ENCODE measurements around the gene LIMA1. TPM values are rescaled to one million over a fixed set of nuclear protein-coding genes. Genes with fewer than 3 reads are reported as not detected.

The LIMA1 gene
- total and polyA plus RNA-seq, 2 donors (not counting 1 experiment from before 2014, with no cell fraction given) = 1.3 to 2.1 TPM

DNA sequence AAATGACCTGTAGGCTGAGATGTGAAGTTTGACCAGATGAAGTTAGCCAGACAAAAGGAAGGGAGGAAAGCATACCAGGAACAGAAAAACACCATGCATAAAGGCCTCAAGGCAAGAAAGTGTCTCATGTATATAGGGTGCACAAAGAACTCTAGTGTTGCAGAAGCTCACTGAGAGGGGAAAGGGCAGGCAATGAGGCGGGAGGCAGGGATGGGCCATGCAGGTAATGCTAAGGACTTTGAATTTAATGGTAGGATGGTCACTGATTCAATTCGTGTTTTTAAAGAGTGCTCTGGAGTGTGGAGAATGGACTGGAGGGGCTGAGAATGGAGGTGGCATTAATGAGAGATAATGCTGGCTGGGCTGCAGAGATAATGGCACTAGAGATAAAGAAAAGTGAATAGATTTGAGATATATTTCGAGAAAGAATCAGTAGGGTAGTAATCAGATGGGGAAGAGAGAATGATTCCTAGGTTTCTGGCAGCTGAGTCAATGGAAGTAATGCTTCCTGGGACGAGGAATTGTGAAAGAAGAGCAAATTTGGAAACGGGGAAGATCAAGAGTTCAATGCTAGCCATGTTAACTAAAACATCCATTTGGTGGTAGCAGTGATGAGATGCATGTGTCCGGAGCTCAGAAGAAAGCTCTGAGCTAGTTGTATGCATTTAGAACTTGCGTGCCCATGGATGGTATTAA lies 43.1 kb downstream of the LIMA1 start:
- no peaks in the 10 kb centered on the region for H3K27me3 ChIP-seq (replicated peaks in 1 of 4; ENCODE audit: control extremely low read depth in 1 of 4, control insufficient read depth in 3 of 4, insufficient read depth in 4 of 4, low read length in 3 of 4)
- no peaks in the 10 kb centered on the region for H3K4me1 Mint-ChIP-seq
- no peak overlapping the region for H3K27ac Mint-ChIP-seq
- ChIA-PET POLR2A (no interaction called here), CTCF (interaction anchor here (0.6 kb wide), 1 partner anchor 13 kb away, joined by 4 read pairs; no protein-coding TSS in a partner anchor)
- no peaks in the 10 kb centered on the region for H3K4me1 ChIP-seq (ENCODE audit: control insufficient read depth in 2 of 2, insufficient read depth in 2 of 2, low read length in 2 of 2)
- ATAC-seq (ENCODE audit: low read depth) (no peak), DNase-seq (no peak)
- H3K9me3 Mint-ChIP-seq (ENCODE audit: insufficient read depth) = no peaks in the 10 kb centered on the region
- no peak overlapping the region for H3K9ac ChIP-seq (ENCODE audit: low read length)
- H3K36me3 ChIP-seq (replicated peaks in 1 of 2; ENCODE audit: control extremely low read depth in 1 of 2, control insufficient read depth in 1 of 2, extremely low read depth in 1 of 2, insufficient read depth in 2 of 2, low read length in 1 of 2) = no peaks in the 10 kb centered on the region
- peaks cover 4% of the 10 kb centered on the region for H3K27me3 Mint-ChIP-seq
- H3K79me2 ChIP-seq (ENCODE audit: control insufficient read depth, insufficient read depth, low read length) = no peaks in the 10 kb centered on the region
- no peak overlapping the region for H3K4me3 ChIP-seq (ENCODE audit: control extremely low read depth in 1 of 5, extremely low read depth in 1 of 5, insufficient read depth in 1 of 5, low read depth in 2 of 5, low read length in 4 of 5)
- H3K27ac ChIP-seq (ENCODE audit: low read length in 2 of 2) = no peak overlapping the region
- TF ChIP-seq, protein P1, sequence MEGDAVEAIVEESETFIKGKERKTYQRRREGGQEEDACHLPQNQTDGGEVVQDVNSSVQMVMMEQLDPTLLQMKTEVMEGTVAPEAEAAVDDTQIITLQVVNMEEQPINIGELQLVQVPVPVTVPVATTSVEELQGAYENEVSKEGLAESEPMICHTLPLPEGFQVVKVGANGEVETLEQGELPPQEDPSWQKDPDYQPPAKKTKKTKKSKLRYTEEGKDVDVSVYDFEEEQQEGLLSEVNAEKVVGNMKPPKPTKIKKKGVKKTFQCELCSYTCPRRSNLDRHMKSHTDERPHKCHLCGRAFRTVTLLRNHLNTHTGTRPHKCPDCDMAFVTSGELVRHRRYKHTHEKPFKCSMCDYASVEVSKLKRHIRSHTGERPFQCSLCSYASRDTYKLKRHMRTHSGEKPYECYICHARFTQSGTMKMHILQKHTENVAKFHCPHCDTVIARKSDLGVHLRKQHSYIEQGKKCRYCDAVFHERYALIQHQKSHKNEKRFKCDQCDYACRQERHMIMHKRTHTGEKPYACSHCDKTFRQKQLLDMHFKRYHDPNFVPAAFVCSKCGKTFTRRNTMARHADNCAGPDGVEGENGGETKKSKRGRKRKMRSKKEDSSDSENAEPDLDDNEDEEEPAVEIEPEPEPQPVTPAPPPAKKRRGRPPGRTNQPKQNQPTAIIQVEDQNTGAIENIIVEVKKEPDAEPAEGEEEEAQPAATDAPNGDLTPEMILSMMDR (IDR thresholded peaks at IDR 0.05) = no peak
- no peak for TF ChIP-seq EZH2 (IDR thresholded peaks at IDR 0.05; ENCODE audit: borderline replicate concordance, insufficient read depth, low read depth, low read length, poor library complexity, severe bottlenecking)
- H3K4me3 Mint-ChIP-seq = no peak overlapping the region
- H2AFZ ChIP-seq (ENCODE audit: insufficient read depth, low read depth, low read length, poor library complexity, severe bottlenecking) = no peak overlapping the region
- no peaks in the 10 kb centered on the region for H4K20me1 ChIP-seq (ENCODE audit: control insufficient read depth, insufficient read depth, low read length, poor library complexity, severe bottlenecking)
- no peaks in the 10 kb centered on the region for H3K9me3 ChIP-seq (ENCODE audit: control extremely low read depth in 1 of 3, control insufficient read depth in 2 of 3, insufficient read depth in 1 of 3, low read length in 2 of 3)
- 87% methylated on average over 6 of the region's 7 CpGs for WGBS (ENCODE audit: insufficient coverage)
- intact Hi-C loops (cut with micrococcal nuclease) = no loop called here
- H3K4me2 ChIP-seq (replicated peaks; ENCODE audit: low read depth, low read length, poor library complexity, severe bottlenecking) = no peak overlapping the region

DNA sequence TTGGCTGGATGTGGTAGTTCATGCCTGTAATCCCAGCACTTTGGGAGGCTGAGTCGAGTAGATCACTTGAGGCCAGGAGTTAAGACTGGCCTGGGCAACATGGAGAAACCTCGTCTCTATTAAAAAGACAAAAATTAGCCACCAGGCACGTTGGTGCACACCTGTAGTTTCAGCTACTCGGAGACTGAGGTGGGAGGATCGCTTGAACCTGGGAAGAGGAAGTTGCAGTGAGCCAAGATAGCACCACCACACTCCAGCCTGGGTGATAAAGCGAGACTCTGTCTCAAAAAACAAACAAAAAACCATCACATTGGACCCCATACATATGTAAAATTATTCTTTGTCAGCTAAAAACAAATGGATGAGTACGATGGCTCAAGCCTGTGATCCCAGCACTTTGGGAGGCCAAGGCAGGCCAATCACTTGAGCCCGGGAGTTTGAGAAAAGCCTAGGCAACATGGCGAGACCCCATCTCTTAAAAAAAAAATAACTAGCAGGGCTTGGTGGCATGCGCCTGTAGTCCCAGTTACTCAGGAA lies 43.9 kb downstream of the LIMA1 start:
- H3K4me1 Mint-ChIP-seq = no peaks in the 10 kb centered on the region
- no peaks in the 10 kb centered on the region for H4K20me1 ChIP-seq (ENCODE audit: control insufficient read depth, insufficient read depth, low read length, poor library complexity, severe bottlenecking)
- ChIA-PET CTCF (no interaction called here), POLR2A (no interaction called here)
- no peak for ATAC-seq (ENCODE audit: low read depth)
- no peak for TF ChIP-seq EZH2 (IDR thresholded peaks at IDR 0.05; ENCODE audit: borderline replicate concordance, insufficient read depth, low read depth, low read length, poor library complexity, severe bottlenecking)
- TF ChIP-seq, protein P1 (IDR thresholded peaks at IDR 0.05) = no peak
- intact Hi-C loops (cut with micrococcal nuclease) = no loop called here
- no peak overlapping the region for H2AFZ ChIP-seq (ENCODE audit: insufficient read depth, low read depth, low read length, poor library complexity, severe bottlenecking)
- H3K4me2 ChIP-seq (replicated peaks; ENCODE audit: low read depth, low read length, poor library complexity, severe bottlenecking) = no peak overlapping the region
- no peak for DNase-seq
- WGBS (ENCODE audit: insufficient coverage) = no CpG with 5 or more reads among the region's 10 CpGs
- H3K9me3 Mint-ChIP-seq (ENCODE audit: insufficient read depth) = no peaks in the 10 kb centered on the region
- no peaks in the 10 kb centered on the region for H3K9me3 ChIP-seq (ENCODE audit: control extremely low read depth in 1 of 3, control insufficient read depth in 2 of 3, insufficient read depth in 1 of 3, low read length in 2 of 3)
- no peaks in the 10 kb centered on the region for H3K27me3 Mint-ChIP-seq
- no peaks in the 10 kb centered on the region for H3K36me3 ChIP-seq (replicated peaks in 1 of 2; ENCODE audit: control extremely low read depth in 1 of 2, control insufficient read depth in 1 of 2, extremely low read depth in 1 of 2, insufficient read depth in 2 of 2, low read length in 1 of 2)
- no peak overlapping the region for H3K27ac Mint-ChIP-seq
- peaks cover 0 to 3% (median 0%) of the 10 kb centered on the region in 4 experiments for H3K27me3 ChIP-seq (replicated peaks in 1 of 4; ENCODE audit: control extremely low read depth in 1 of 4, control insufficient read depth in 3 of 4, insufficient read depth in 4 of 4, low read length in 3 of 4)
- H3K27ac ChIP-seq (ENCODE audit: low read length in 2 of 2) = no peak overlapping the region
- no peaks in the 10 kb centered on the region for H3K4me1 ChIP-seq (ENCODE audit: control insufficient read depth in 2 of 2, insufficient read depth in 2 of 2, low read length in 2 of 2)
- no peak overlapping the region for H3K4me3 ChIP-seq (ENCODE audit: control extremely low read depth in 1 of 5, extremely low read depth in 1 of 5, insufficient read depth in 1 of 5, low read depth in 2 of 5, low read length in 4 of 5)
- H3K4me3 Mint-ChIP-seq = no peak overlapping the region
- no peak overlapping the region for H3K9ac ChIP-seq (ENCODE audit: low read length)
- no peaks in the 10 kb centered on the region for H3K79me2 ChIP-seq (ENCODE audit: control insufficient read depth, insufficient read depth, low read length)
